ENCODE results near the gene JCAD.

JCAD gene

DNA sequence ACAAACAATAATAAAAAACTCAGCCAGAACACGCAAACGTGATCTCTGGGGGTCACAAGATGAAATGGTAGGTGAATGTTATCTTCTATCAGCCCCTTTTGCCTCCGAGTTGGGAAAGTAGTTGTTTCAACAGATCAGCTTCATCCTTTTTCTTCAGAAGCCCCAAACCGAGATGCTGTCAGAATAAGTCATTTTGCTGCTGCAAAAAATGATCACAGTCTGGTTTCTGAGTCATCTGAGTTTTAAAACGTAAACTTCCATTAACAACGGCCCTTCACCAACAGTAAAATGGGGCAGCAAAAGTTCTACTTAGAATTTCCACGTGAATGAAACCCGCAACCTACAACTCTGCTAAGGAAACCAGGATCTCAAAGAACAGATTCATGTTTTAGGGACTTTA, 44.9 kb downstream of the JCAD start:
- Histone ChIP-seq H3K79me2 (ENCODE audit: insufficient read depth, low read depth) (no peaks in the 10 kb centered on the region), H3K4me2 (no peak overlapping the region), H2AFZ (ENCODE audit: low read depth) (no peak overlapping the region), H4K20me1 (ENCODE audit: insufficient read depth) (no peaks in the 10 kb centered on the region), H3K4me1 (ENCODE audit: low read depth, poor library complexity, severe bottlenecking) (no peaks in the 10 kb centered on the region), H3K9ac (no peak overlapping the region), H3K36me3 (ENCODE audit: insufficient read depth) (no peaks in the 10 kb centered on the region), H3K27ac (no peak overlapping the region), H3K4me3 (IDR thresholded peaks at IDR 0.05; ENCODE audit: insufficient read depth, low read depth, low read length) (no peak overlapping the region), H3K27me3 (ENCODE audit: insufficient read depth, low read depth) (no peaks in the 10 kb centered on the region)
- TF ChIP-seq CTCF (conservative IDR thresholded peaks at IDR 0.05; ENCODE audit: low read depth, low read length): no peak

DNA sequence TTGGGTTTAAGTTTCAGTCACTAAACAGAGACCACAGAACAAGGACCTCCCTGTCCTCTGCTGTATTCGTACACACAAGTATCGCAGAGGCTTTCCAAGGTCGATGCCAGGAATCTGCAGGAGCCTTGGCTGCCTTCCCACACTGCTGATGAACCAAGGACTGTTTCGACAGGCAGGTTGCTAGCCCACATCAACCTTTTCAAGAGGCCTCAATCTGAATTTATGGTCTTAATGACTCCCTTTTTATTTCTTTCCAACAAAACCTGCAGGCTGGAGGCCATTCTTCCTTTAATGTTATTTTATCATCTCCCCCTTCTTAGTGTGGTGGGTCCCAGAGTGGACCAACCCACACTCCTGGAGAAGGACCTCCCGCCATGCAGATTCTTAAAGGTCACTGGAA, 45.6 kb downstream of the JCAD start:
- Histone ChIP-seq H3K4me1 (ENCODE audit: low read depth, poor library complexity, severe bottlenecking) (no peaks in the 10 kb centered on the region), H4K20me1 (ENCODE audit: insufficient read depth) (no peaks in the 10 kb centered on the region), H3K27me3 (ENCODE audit: insufficient read depth, low read depth) (no peaks in the 10 kb centered on the region), H3K79me2 (ENCODE audit: insufficient read depth, low read depth) (no peaks in the 10 kb centered on the region), H3K27ac (no peak overlapping the region), H3K36me3 (ENCODE audit: insufficient read depth) (no peaks in the 10 kb centered on the region), H3K4me2 (no peak overlapping the region), H3K9ac (no peak overlapping the region), H2AFZ (ENCODE audit: low read depth) (no peak overlapping the region), H3K4me3 (IDR thresholded peaks at IDR 0.05; ENCODE audit: insufficient read depth, low read depth, low read length) (no peak overlapping the region)
- no peak for TF ChIP-seq CTCF (conservative IDR thresholded peaks at IDR 0.05; ENCODE audit: low read depth, low read length)

GRCh38 chr10:30011956-30012647, 47.3 kb downstream of the JCAD start:
- Histone ChIP-seq H3K4me3 (IDR thresholded peaks at IDR 0.05; ENCODE audit: insufficient read depth, low read depth, low read length) (no peak overlapping the region), H3K9ac (no peak overlapping the region), H3K36me3 (ENCODE audit: insufficient read depth) (no peaks in the 10 kb centered on the region), H3K27ac (no peak overlapping the region), H3K79me2 (ENCODE audit: insufficient read depth, low read depth) (no peaks in the 10 kb centered on the region), H3K4me2 (no peak overlapping the region), H3K4me1 (ENCODE audit: low read depth, poor library complexity, severe bottlenecking) (no peaks in the 10 kb centered on the region), H4K20me1 (ENCODE audit: insufficient read depth) (no peaks in the 10 kb centered on the region), H2AFZ (ENCODE audit: low read depth) (no peak overlapping the region), H3K27me3 (ENCODE audit: insufficient read depth, low read depth) (no peaks in the 10 kb centered on the region)
- TF ChIP-seq CTCF (conservative IDR thresholded peaks at IDR 0.05; ENCODE audit: low read depth, low read length): no peak

DNA sequence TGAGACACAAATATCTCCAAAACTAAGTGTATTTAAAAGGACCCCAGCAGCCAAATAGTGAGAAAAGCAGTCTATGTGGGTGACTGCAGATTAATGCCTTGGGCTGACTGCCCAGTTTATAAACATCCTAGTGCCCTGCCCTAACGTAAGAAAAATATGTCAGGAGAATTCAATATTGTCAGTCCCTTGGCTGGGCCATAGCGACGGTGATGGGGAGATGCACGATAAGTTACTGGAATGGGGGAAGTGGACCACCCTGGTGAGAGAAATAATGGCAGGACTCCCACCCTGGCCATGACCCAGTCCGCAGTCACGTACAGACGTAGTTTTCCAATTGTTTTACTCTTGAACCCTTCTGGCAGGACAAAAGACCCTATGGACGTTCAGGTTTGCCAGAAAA, 48.0 kb downstream of the JCAD start:
- H3K4me2 ChIP-seq: no peak overlapping the region
- TF ChIP-seq CTCF (conservative IDR thresholded peaks at IDR 0.05; ENCODE audit: low read depth, low read length): no peak
- H3K4me1 ChIP-seq (ENCODE audit: low read depth, poor library complexity, severe bottlenecking): no peaks in the 10 kb centered on the region
- no peak overlapping the region for H2AFZ ChIP-seq (ENCODE audit: low read depth)
- no peak overlapping the region for H3K27ac ChIP-seq
- H3K4me3 ChIP-seq (IDR thresholded peaks at IDR 0.05; ENCODE audit: insufficient read depth, low read depth, low read length): no peak overlapping the region
- no peaks in the 10 kb centered on the region for H4K20me1 ChIP-seq (ENCODE audit: insufficient read depth)
- H3K9ac ChIP-seq: no peak overlapping the region
- no peaks in the 10 kb centered on the region for H3K36me3 ChIP-seq (ENCODE audit: insufficient read depth)
- H3K27me3 ChIP-seq (ENCODE audit: insufficient read depth, low read depth): no peaks in the 10 kb centered on the region
- no peaks in the 10 kb centered on the region for H3K79me2 ChIP-seq (ENCODE audit: insufficient read depth, low read depth)

Data from KMS-11 (cell line).